AG04449 (cell line): Measurements from ENCODE around the gene CRISPLD2.
A peak's percentile ranks its signal among the peaks of the same experiment; 100 is the strongest.
"Not testable (repeated sequence)": the region's sequence is repeated elsewhere in the genome, so short reads cannot be mapped to it uniquely, and the experiment has no call there.

Experiments
- CTCF ChIA-PET: fragments of 350-600 bp; formaldehyde crosslinking; extraction: SDS; loops from one replicate; lab custom pipeline; 2021; ENCODE audit warnings: antibody characterized with exemption; lab: Yijun Ruan, JAX
- POLR2A ChIA-PET: fragments of 400-600, 350-600 bp; formaldehyde crosslinking; extraction: SDS; loops from one replicate; lab custom pipeline; 2020; ENCODE audit warnings: antibody characterized with exemption, inconsistent platforms; lab: Yijun Ruan, JAX
- DNase-seq: peaks from one replicate; pipeline ENCODE4 v3.0.0-alpha.2; 2010; ENCODE audit warnings: low read depth, low spot score
- H3K4me3 ChIP-seq: 2 replicates; pipeline ENCODE4 v1.5.1; 2011; ENCODE audit warnings: low read depth, mild to moderate bottlenecking, control low read depth, low read length
- CTCF ChIP-seq: IDR thresholded peaks from one replicate; pipeline ENCODE4 v1.5.1; 2011; ENCODE audit warnings: mild to moderate bottlenecking, moderate library complexity, low read length, control low read depth, inconsistent platforms; ENCODE audit not compliant: insufficient read depth; ENCODE audit errors: missing control alignments

The CRISPLD2 gene

GRCh38 chr16:84830765-84831384, 11.1 kb downstream of the CRISPLD2 start:
- no peak for DNase-seq
- no peak overlapping the region for H3K4me3 ChIP-seq
- TF ChIP-seq CTCF = no peak
- POLR2A ChIA-PET = interaction anchor here (3.4 kb wide), 1 partner anchor 11 kb away, joined by 20 read pairs; the partner anchor contains the start of gene CRISPLD2
- CTCF ChIA-PET = interaction anchor here (0.8 kb wide), 1 partner anchor 78 kb away, joined by 3 read pairs; no protein-coding TSS in a partner anchor

- ChIA-PET CTCF (interaction anchor here (0.8 kb wide), 1 partner anchor 79 kb away, joined by 3 read pairs; no protein-coding TSS in a partner anchor), POLR2A (interaction anchor here (3.4 kb wide), 1 partner anchor 12 kb away, joined by 20 read pairs; the partner anchor contains the start of gene CRISPLD2)
- not testable (repeated sequence) for H3K4me3 ChIP-seq, DNase-seq
These were observed 11.9 kb downstream of the CRISPLD2 start for GRCh38 chr16:84831728-84832127.

GRCh38 chr16:84832488-84833143, 12.8 kb downstream of the CRISPLD2 start:
- TF ChIP-seq CTCF = no peak
- DNase-seq = peak; percentile 79
- ChIA-PET POLR2A (interaction anchor here (3.4 kb wide), 1 partner anchor 13 kb away, joined by 20 read pairs; the partner anchor contains the start of gene CRISPLD2), CTCF (interaction anchor here (0.6 to 1.4 kb wide), 3 partner anchors 32 to 120 kb away, joined by 3 to 5 read pairs (median 4); no protein-coding TSS in a partner anchor)
- no peak overlapping the region for H3K4me3 ChIP-seq

GRCh38 chr16:84833144-84833500, 13.3 kb downstream of the CRISPLD2 start:
- H3K4me3 ChIP-seq = no peak overlapping the region
- ChIA-PET CTCF (interaction anchor here (0.9 to 1.4 kb wide), 2 partner anchors 79 to 119 kb away, joined by 4 to 5 read pairs; no protein-coding TSS in a partner anchor), POLR2A (interaction anchor here (3.4 kb wide), 1 partner anchor 13 kb away, joined by 20 read pairs; the partner anchor contains the start of gene CRISPLD2)
- TF ChIP-seq CTCF = no peak
- DNase-seq = no peak

GRCh38 chr16:84833542-84834402, 14.0 kb downstream of the CRISPLD2 start:
- TF ChIP-seq CTCF = no peak
- POLR2A ChIA-PET = interaction anchor here (3.4 kb wide), 1 partner anchor 14 kb away, joined by 20 read pairs; the partner anchor contains the start of gene CRISPLD2

GRCh38 chr16:84834403-84834772, 14.6 kb downstream of the CRISPLD2 start:
- no peak for TF ChIP-seq CTCF
- POLR2A ChIA-PET = no interaction called here
- H3K4me3 ChIP-seq = no peak overlapping the region
- CTCF ChIA-PET = no interaction called here
- no peak for DNase-seq

More at GRCh38 chr16:84833542-84834402, 14.0 kb downstream of the CRISPLD2 start:
- no peak overlapping the region for H3K4me3 ChIP-seq
- no peak for DNase-seq
- CTCF ChIA-PET = interaction anchor here (1.4 kb wide), 1 partner anchor 118 kb away, joined by 4 read pairs; no protein-coding TSS in a partner anchor
